Measurements from ENCODE around the gene IKZF2.
"Not testable (repeated sequence)": the region's sequence is repeated elsewhere in the genome, so short reads cannot be mapped to it uniquely, and the experiment has no call there.

The IKZF2 gene

DNA sequence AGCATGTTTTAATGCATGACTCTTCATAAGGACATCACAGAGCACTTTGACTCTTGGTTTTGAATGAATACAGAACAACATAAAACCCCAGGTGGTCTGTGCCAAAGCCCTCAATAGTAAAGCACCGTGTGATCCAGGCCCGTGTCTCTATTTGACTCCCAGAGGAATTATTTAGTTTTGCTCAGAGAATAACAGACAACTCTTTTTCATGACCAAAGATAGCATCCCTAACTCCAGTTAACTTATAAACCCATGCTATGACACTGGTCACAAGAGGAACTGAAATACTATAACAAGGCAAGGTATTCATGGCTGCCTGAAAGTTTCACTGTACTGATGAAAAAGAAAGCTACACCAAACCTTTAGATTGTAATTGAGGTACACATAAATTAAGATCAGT is 128.4 kb downstream of the IKZF2 start:
- no peak for DNase-seq

DNA sequence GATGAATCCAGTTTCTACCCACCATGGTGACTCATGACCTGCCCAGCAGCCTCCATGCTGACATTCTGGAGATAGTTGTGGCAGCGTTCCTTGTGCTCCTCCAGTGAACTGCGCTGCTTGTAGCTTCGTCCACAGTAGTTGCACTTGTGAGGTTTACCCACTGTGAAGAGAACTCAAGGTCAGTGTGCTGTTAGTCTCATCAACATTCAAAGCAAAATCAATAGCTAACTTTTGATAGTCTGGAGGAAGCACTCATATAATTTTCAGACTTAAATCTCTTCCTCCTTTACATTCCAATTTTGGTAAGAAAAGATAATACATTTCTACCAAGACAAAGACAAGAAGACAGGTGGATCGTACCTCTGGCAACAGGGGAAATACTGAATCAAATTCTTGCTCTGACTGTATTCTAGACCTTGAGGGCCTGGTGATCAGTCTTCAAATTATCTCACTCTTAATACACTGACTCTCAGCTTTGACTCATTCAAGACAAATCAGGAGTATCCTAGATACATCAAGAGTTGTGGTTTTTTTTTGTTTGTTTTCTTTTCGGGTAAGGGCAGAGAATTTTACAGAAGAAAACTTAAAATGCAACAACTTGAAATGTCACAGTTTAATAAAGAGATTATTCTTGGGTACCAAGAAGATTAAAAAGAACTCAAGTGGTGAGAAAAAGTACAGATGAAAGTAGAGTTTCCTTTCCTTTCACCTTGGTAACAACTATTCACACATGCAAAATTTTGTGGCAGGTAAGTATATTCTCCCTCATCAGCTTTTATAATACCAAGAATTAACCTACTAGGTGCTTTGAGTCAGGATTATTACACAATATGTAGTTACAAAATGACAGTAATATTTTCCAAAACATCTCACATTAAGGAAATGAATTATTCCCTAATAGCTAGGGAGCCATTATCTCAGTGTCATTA is 129.2 kb downstream of the IKZF2 start:
- no peak for DNase-seq

- not testable (repeated sequence) for DNase-seq
These were observed 130.5 kb downstream of the IKZF2 start for GRCh38 chr2:213020913-213021312.

DNA sequence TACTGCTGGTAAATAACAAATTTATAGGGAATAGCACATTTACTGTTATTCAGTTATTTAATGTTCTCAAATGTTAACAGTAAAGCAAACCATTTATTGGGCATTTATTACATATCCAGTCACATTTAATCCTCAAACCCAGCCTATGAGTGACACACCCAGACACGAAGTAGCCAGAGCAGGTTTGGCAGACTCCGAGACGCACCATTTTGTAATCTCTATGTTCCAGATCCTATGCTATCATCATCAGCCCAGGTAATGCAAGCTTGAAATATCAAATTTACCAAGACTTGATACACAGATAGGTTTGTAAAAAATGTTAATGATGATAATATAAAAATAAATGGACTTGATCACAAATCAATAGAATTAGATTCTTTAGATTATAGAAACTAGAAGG is 131.1 kb downstream of the IKZF2 start:
- DNase-seq, result no peak

GRCh38 chr2:213019368-213019767 is 132.0 kb downstream of the IKZF2 start:
- no peak for DNase-seq

DNA sequence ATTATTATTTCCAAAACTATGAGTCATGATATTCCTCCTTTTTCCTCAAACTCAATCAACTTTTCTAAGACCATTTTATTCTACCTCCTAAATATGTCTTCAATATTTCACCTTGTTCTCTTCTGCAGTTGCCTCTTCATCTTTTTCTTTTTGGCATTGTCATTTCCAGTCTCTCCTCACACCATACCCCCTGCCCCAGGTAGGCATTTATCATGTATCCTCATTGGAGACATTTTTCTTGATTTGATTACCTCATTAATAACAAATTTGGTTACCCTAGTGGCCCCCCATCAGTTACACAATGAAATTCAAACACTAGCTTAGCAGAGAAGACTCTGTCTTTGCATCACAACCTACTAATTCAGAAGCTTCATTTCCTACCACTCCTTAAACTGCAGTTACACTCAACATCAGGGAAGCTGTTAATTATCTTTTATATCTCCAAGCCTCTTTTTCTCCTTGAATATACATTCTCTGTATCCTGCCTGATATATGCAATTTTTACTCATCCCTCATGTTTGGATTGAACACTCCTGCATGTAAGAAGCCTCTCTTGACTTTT is 133.0 kb downstream of the IKZF2 start:
- DNase-seq, result no peak

DNA sequence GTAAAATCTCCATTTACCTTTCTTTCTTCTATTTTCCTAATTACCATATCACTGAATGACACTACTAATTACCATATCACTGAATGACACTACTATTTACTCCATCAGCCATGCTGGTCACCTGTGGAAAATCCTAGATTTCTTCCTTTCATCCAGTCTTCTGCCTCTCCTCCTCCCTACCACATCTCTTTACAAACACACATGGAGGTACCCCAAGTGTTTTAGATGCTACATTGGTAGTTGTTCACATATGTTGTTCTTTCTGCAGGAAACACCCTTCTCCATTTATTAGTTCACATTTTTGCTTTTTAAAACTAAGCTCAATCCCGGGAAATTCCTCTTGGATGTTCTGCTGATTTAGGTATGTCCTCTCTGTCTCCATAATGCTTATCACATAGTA is 134.0 kb downstream of the IKZF2 start:
- no peak for DNase-seq

GRCh38 chr2:213016984-213017351 is 134.4 kb downstream of the IKZF2 start:
- no peak for DNase-seq

GRCh38 chr2:213016166-213016983 is 135.0 kb downstream of the IKZF2 start:
- DNase-seq, result no peak

DNA sequence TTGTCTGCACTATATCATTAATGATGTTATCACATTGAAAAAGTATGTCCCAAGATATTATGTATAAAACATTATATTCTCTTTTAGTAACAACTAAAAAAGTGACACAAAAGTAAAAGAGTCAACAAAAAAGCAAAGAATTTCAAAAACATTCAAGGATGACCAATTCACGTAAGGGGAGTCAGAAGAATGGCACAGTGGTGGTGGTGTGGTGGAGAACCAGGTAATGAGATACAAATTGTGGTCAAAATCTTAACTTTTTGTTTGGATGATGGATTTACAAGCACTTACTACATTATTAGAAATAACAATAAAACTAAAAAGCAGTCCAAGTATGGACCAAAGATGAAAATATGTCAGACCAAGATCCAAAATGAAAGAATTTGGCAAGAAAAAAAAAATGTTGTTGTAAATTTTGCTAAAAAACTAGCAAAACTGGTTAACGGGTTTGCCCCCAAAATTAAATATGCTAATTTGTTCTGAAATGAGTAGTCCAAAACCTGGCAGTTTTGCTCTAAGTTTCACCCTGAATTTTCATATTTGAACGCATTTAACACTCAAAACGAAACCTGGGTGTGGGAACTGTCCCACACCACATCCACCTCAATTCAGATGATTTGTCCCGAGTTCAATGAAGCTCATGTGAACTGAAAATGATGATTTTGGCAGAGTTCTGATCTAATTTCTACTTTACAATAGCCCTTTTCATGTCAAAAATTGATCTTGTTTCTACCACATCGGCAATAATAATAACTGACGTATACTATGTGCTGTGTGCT is 135.8 kb downstream of the IKZF2 start:
- DNase-seq, result no peak

DNA sequence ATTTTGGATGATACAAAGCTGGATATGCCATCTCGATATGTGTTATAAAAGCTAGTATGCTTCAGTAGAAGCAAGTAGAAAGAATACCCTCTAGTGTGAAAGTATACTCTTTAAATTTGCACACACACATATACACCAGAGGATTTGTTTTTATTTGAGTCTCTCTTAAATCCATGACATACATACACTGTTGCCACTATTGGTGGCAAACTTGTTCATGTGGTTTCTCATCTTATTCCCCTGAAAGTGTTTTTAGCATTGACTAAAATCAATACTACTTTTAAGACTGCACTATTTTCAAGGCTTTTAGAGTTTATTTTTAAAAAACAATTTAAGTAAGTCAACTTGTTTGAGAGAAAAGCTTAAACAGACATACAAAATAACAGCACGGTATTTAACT is 137.4 kb downstream of the IKZF2 start:
- no peak for DNase-seq

DNA sequence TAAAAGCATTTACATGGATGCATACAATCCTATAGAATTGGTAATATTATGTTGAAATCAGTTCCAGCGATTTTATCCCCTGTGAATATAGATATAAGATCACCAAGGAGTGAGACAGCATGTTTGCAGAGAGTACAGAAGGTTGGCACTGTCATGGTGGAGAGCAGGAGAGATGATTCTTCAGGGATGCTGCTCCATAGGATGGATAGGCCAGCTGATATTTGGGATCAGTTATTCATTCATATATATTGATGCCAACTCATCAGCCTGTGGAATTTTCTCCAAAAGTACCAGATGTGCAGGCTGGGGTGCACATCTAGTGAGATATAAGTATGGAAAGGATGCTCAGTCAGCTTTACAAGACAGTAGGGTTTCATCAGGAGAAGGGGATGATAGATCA is 139.9 kb downstream of the IKZF2 start:
- no peak for DNase-seq

DNA sequence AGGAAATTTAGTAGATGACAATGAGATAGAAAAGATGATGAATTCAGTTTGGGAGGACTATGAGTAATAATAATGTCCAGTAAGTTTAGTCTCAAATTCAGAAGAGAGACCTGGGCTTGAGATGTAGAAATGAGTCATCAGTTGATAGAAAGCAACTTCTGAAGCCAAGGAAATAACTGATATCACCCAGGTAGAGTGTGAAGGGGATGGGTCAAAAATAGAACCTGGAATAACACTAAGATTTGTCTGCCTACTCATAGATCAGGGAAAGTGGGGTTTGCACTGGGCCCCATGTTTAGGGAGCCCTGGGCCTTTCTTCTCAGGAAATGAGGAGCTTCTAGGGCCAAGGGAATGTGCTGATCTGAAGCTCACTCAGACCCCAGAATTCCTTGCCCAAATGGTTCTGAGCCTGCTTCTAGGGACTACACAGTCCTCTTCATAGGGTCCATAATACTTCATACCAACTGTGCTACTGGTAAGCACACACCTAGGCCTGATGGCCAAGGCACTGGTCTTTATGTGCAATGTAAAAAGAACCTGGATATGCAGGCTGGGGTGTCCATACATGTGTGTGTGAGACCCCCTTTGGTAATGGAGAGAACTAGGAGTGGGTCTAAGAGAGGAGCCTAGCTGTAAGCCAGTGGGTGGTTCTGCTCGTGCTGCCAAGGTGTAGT is 141.2 kb downstream of the IKZF2 start:
- no peak for DNase-seq

- DNase-seq, result no peak
These were observed 144.0 kb downstream of the IKZF2 start for GRCh38 chr2:213007290-213007838.

DNA sequence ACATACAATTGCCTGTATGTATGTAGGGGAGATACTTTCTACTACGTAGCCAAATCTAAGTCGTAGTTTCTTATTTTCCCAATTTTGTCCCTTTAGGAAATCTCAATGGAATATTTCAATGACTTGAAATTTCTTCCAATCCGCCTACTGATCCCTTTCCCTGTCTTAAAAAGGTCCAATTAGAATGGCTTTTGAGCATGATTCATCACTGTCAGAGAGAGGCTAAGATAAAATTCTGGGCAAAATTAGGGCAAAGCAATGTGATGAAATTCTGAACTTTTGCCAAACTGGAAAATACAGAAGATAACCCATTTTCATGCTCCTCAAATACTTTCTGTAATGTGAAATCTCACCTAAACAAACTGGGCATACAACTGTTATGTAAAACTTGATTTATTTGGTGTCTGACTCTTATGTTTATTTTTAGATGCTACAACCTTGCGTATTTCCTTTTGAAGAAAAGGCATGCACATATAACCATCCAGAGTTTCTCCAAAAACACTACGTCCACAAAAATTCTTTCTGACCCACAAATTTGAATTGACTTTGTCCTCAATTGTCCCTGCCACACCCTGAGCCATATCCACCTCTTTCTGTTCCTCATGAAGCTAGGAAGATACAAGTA is 147.1 kb downstream of the IKZF2 start:
- no peak for DNase-seq

DNA sequence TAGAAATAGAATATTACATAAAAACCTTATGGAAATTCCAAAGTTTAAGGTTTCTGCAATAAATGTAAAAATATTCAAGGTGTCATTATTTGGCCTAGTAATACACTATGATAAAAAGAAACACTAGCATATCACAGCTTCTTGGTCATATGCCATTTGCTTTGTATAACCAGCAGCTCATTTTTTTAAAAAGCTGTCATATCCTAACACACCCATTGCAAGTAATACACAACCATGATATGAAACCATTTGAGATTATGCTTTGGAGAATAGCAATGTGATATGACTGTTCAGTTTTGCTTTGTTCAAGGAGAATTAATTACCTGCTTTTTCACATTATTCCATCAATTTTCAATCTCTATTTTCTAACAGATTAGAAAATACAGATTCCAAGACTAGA is 149.0 kb downstream of the IKZF2 start:
- DNase-seq, result no peak

DNA sequence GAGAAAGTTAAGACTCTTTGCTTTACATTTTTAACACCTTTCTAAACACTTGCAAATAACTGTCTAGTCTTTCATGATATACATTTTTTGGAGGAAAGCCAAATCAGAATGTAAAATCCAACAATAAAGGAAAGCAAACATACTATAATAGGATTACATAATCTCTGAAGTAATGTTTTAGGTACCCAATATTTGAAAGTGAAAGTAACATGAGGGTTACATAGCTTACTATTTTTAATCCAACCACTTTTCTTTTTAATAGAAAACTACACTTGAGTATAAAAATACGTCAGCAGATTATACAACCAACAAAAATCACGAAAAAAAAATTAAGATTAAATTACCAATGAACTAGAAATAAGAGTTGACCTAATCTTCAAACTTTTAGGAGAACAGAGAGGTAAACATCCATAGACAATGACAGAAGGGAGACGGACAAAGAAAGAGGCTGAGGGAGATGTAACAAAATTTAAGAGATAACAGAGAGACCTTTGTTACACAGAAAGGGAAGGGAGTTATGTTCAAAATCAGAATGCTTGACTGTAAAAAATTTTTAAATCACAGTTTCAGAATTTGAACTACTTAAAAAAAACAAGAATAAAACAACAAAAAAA is 150.0 kb downstream of the IKZF2 start:
- DNase-seq, result no peak

- DNase-seq, result no peak
These were observed 152.6 kb downstream of the IKZF2 start for GRCh38 chr2:212998626-212999359.

- DNase-seq, result no peak
These were observed 153.8 kb downstream of the IKZF2 start for GRCh38 chr2:212997526-212998020.

DNA sequence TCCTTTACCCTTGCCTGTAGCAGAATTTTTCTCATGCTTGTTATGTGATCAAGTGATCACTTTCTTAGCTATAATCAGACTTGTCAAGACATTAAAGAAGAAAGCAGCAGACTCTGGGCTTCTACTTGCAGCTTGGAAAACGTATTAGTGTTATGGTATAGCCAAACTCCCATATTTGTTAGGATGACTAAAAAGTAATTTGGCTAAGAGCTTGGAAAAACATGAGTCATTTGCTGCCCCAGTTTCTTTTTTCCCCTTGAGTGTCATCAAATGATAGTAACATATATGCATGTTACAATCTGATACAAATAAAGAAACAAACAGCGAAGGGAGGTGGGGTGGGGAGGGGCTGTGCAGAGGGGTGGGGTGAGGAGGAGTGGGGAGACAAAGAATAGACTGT is 155.5 kb downstream of the IKZF2 start:
- no peak for DNase-seq
